RWPE1 (cell line): ENCODE measurements around the gene THUMPD1.

Experiments
- CTCF ChIA-PET: fragments of 350-600 bp; sonication (Branson Sonifier 250); formaldehyde crosslinking; extraction: SDS; loops from one replicate; lab custom pipeline; 2021; lab: Yijun Ruan, JAX
- POLR2A ChIA-PET: fragments of 400-600 bp; formaldehyde crosslinking; extraction: SDS; loops from one replicate; lab custom pipeline; 2020; ENCODE audit warnings: antibody characterized with exemption; ENCODE audit not compliant: low non-redundant PET; lab: Yijun Ruan, JAX
- DNase-seq: peaks from one replicate; pipeline ENCODE4 v3.0.0; 2012; ENCODE audit warnings: low spot score
- H3K27ac ChIP-seq: fragments of 450-650 bp; 2 replicates; pipeline ENCODE4 v1.5.1; 2017
- CTCF ChIP-seq: fragments of 450-650 bp; conservative IDR thresholded peaks from 2 replicates; pipeline ENCODE4 v1.5.1; 2017; ENCODE audit warnings: low read depth, mild to moderate bottlenecking

THUMPD1 gene

DNA sequence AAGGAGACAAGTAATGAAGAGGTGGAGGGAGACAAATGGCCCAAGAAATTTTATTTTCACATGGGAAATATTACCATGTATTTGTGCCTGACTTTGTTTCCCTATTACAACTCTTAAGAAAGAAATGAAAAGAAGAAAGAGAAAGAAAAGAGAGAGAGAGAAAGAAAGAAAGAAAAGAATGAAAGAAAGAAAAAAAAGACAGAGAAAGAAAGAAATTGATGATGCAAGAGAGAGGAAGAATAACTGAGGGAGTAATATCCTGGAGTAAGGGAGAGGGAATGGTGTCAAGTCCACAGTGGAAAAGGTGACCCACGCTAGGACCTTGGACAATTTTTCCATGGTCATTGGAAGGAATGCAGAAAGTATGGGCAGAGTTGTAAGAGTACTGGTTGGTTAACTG is 12.1 kb upstream of the THUMPD1 start:
- ChIA-PET POLR2A (no interaction called here), CTCF (interaction anchor here (0.6 to 0.7 kb wide), 2 partner anchors 36 to 356 kb away, joined by 3 to 4 read pairs; no protein-coding TSS in a partner anchor)
- no peak for DNase-seq
- TF ChIP-seq CTCF = no peak
- H3K27ac ChIP-seq = no peak overlapping the region

DNA sequence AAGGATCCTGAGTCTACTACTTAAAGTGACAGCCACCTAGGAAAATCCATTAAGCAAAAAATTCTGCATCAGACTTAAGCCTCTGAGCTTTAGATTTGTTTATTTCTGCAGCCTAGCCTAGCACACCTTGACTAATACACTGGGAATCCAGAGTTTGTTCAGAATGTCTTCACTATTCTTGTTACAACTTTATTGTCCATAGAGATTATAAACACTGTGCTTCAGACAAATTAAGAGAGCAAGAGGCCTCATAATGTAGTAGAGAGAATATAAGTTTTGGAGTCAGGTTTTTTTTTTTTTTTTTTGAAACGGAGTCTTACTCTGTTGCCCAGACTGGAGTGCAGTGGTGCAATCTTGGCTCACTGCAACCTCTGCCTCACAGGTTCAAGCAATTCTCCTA is 8.9 kb upstream of the THUMPD1 start:
- POLR2A ChIA-PET = no interaction called here
- CTCF ChIA-PET = interaction anchor here (0.6 kb wide), 1 partner anchor 270 kb away, joined by 3 read pairs; no protein-coding TSS in a partner anchor
- no peak overlapping the region for H3K27ac ChIP-seq
- no peak for DNase-seq
- TF ChIP-seq CTCF = no peak

DNA sequence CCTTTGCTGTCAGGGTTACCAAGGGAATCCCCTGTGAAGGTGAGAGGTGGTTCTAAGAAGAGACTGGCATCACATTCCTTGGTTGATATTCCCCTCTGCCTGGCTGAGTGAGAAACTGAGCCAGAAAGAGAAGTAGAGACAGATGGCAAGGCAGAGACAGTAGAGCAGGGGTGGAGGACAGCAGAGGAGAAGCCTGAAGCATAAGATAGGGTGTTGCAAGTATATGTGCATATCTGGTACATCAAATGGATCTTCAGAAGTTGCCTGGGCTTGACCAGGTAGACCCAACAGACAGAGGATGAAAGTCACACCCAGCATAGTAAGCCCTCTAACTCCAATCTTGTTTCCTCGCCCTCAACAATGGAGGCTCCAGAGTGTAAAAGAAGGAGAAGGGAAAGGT is 7.9 kb upstream of the THUMPD1 start:
- no peak for DNase-seq
- ChIA-PET POLR2A (no interaction called here), CTCF (no interaction called here)
- TF ChIP-seq CTCF = no peak
- H3K27ac ChIP-seq = no peak overlapping the region

- no peak for DNase-seq
- ChIA-PET CTCF (no interaction called here), POLR2A (no interaction called here)
- no peak overlapping the region for H3K27ac ChIP-seq
- no peak for TF ChIP-seq CTCF
Observed at GRCh38 chr16:20747030-20747816, 5.6 kb upstream of the THUMPD1 start.

GRCh38 chr16:20746461-20746860 is 4.8 kb upstream of the THUMPD1 start:
- ChIA-PET POLR2A (no interaction called here), CTCF (no interaction called here)
- H3K27ac ChIP-seq = no peak overlapping the region
- no peak for TF ChIP-seq CTCF
- DNase-seq = no peak

GRCh38 chr16:20744922-20745440 is 3.4 kb upstream of the THUMPD1 start:
- no peak for DNase-seq
- no peak overlapping the region for H3K27ac ChIP-seq
- TF ChIP-seq CTCF = no peak
- POLR2A ChIA-PET = no interaction called here
- CTCF ChIA-PET = interaction anchor here (0.6 kb wide), 1 partner anchor 11 kb away, joined by 3 read pairs; no protein-coding TSS in a partner anchor
